Endothelial cell of umbilical vein (primary cell): ENCODE results near the gene ART3. TPM values are rescaled to one million over a fixed set of nuclear protein-coding genes. Genes with fewer than 3 reads are reported as not detected.

ENCODE experiments used
- BruUV-seq: library from RNA; stranded (reverse); fragments of 400-500 nt; replicated peaks from 2 replicates; lab custom pipeline; 2021; lab: Mats Ljungman, UMichigan
- CTCF ChIA-PET: fragments of 300-600, 350-600 bp; sonication (Branson Sonifier 250); formaldehyde crosslinking; loops from one replicate; lab custom pipeline; 2021; ENCODE audit warnings: antibody characterized with exemption, inconsistent platforms; lab: Charles Lee
- POLR2A ChIA-PET: fragments of 300-600, 350-600 bp; sonication (Branson Sonifier 250); formaldehyde crosslinking; loops from one replicate; lab custom pipeline; 2021; ENCODE audit warnings: antibody characterized with exemption, inconsistent platforms; lab: Charles Lee
- DNase-seq: peaks from one replicate; pipeline ENCODE4 v3.0.0-alpha.2; 2011; ENCODE audit warnings: low read depth, low spot score
- FAIRE-seq: peaks from 2 replicates; lab custom pipeline; 2011; peaks lifted over from hg19 to GRCh38; lab: Jason Lieb, UNC
- H2AFZ ChIP-seq: 2 replicates; pipeline ENCODE4 v1.6.0; 2012; ENCODE audit warnings: low read depth, low read length, control low read depth, inconsistent platforms
- H3K27ac ChIP-seq: 2 replicates; pipeline ENCODE4 v1.5.1; 2011; ENCODE audit warnings: low read depth, mild to moderate bottlenecking, control low read depth, low read length, moderate library complexity; ENCODE audit not compliant: insufficient read depth
- H3K27me3 ChIP-seq, 2 experiments: 2 replicates each; pipeline versions ENCODE4 v1.6.0 to v1.6.1; 2011; ENCODE audit warnings: low read length in 2 of 2, mixed read lengths in 1 of 2; ENCODE audit not compliant: control insufficient read depth in 2 of 2, insufficient read depth in 2 of 2
- H3K36me3 ChIP-seq, 2 experiments: 2 replicates in 1 of 2; 3 replicates in 1 of 2; pipeline ENCODE4 v1.5.1; 2011; ENCODE audit warnings: low read length in 2 of 2, mild to moderate bottlenecking in 1 of 2, moderate library complexity in 1 of 2; ENCODE audit not compliant: control insufficient read depth in 2 of 2, insufficient read depth in 2 of 2; ENCODE audit errors: extremely low read depth in 1 of 2
- H3K4me1 ChIP-seq: 3 replicates; pipeline ENCODE4 v1.5.1; 2011; ENCODE audit warnings: mild to moderate bottlenecking, low read length; ENCODE audit not compliant: control insufficient read depth, insufficient read depth; ENCODE audit errors: extremely low read depth
- H3K4me2 ChIP-seq: 2 replicates; pipeline ENCODE4 v1.6.1; 2011; ENCODE audit warnings: low read length, control low read depth, mixed read lengths; ENCODE audit not compliant: insufficient read depth
- H3K4me3 ChIP-seq, 3 experiments: fragments of 200-600 bp in 1 of 3; sonication (generic), shearing (Covaris generic) in 1 of 3; replicated peaks in 1 of 3; 2 replicates each; pipeline ENCODE4 v1.5.1; 2011 to 2016; ENCODE audit warnings: control low read depth in 3 of 3, low read length in 3 of 3, mild to moderate bottlenecking in 2 of 3, inconsistent platforms in 1 of 3, low read depth in 1 of 3, moderate library complexity in 1 of 3; ENCODE audit not compliant: insufficient read depth in 1 of 3
- H3K79me2 ChIP-seq: 2 replicates; pipeline ENCODE4 v1.6.0; 2012; ENCODE audit warnings: low read length, inconsistent platforms; ENCODE audit not compliant: control insufficient read depth, insufficient read depth
- H3K9ac ChIP-seq: replicated peaks from 2 replicates; pipeline ENCODE3; 2011; ENCODE audit warnings: low read length, control low read depth; ENCODE audit not compliant: insufficient read depth; ENCODE audit errors: extremely low read depth
- H3K9me1 ChIP-seq: replicated peaks from 3 replicates; pipeline ENCODE4 v1.6.0; 2011; ENCODE audit warnings: mild to moderate bottlenecking, low read length; ENCODE audit not compliant: control insufficient read depth, insufficient read depth; ENCODE audit errors: extremely low read depth
- H3K9me3 ChIP-seq: replicated peaks from 2 replicates; pipeline ENCODE4 v1.5.1; 2012; ENCODE audit warnings: low read length, inconsistent platforms; ENCODE audit not compliant: control insufficient read depth, insufficient read depth
- H4K20me1 ChIP-seq: replicated peaks from 2 replicates; pipeline ENCODE3; 2011; ENCODE audit warnings: mild to moderate bottlenecking, low read length; ENCODE audit not compliant: control insufficient read depth, insufficient read depth; ENCODE audit errors: extremely low read depth
- CTCF ChIP-seq, 2 donors: IDR thresholded peaks; 1 replicate in 1 of 2; 2 replicates in 1 of 2; pipeline ENCODE4 v1.5.1; 2011; ENCODE audit warnings: low read length in 2 of 2, mild to moderate bottlenecking in 2 of 2, moderate library complexity in 2 of 2, control low read depth in 1 of 2, inconsistent platforms in 1 of 2, low read depth in 1 of 2; ENCODE audit not compliant: insufficient read depth in 1 of 2; ENCODE audit errors: extremely low read depth in 1 of 2
- EZH2 ChIP-seq: IDR thresholded peaks from 2 replicates; pipeline ENCODE4 v1.6.1; 2012; ENCODE audit warnings: borderline replicate concordance, low read depth, mild to moderate bottlenecking, moderate library complexity, low read length, inconsistent platforms; ENCODE audit not compliant: severe bottlenecking
- FOS ChIP-seq: IDR thresholded peaks from 2 replicates; pipeline ENCODE4 v1.6.1; 2011; ENCODE audit warnings: mild to moderate bottlenecking, low read length, moderate library complexity, borderline replicate concordance; ENCODE audit not compliant: insufficient read depth
- GATA2 ChIP-seq: IDR thresholded peaks from 2 replicates; pipeline ENCODE4 v1.7.0; 2011; ENCODE audit warnings: low read depth, mild to moderate bottlenecking, moderate library complexity, mixed read lengths, low read length; ENCODE audit not compliant: insufficient read length, insufficient read depth
- JUN ChIP-seq: IDR thresholded peaks from 2 replicates; pipeline ENCODE4 v1.6.1; 2011; ENCODE audit warnings: borderline replicate concordance, low read depth; ENCODE audit not compliant: insufficient read length, insufficient read depth
- MYC ChIP-seq: IDR thresholded peaks from one replicate; pipeline ENCODE4 v1.6.1; 2011; ENCODE audit warnings: mild to moderate bottlenecking, low read depth, low read length
- POLR2A ChIP-seq: IDR thresholded peaks from 2 replicates; pipeline ENCODE4 v1.6.1; 2012; ENCODE audit warnings: low read depth, mild to moderate bottlenecking, control low read depth, low read length
- POLR2AphosphoS5 ChIP-seq: IDR thresholded peaks from 2 replicates; pipeline ENCODE4 v1.6.1; 2012; ENCODE audit warnings: low read depth, mild to moderate bottlenecking, control low read depth, low read length, moderate library complexity; ENCODE audit not compliant: insufficient read depth
- dilution Hi-C: fragments of 300-500 bp; cut with MboI; formaldehyde crosslinking; loops from one replicate; pipeline ENCODE4 v1.15.0; 2019; ENCODE audit warnings: low sequenced_read_pairs; ENCODE audit not compliant: extremely low pct_ligation_motif_present
- intact Hi-C: fragments of 100-400 bp; cut with micrococcal nuclease; formaldehyde crosslinking; loops from one replicate; pipeline ENCODE4 v1.10.0; 2022
- polyA plus RNA-seq, 4 experiments: library from polyadenylated mRNA; depleted of rRNA in 3 of 4; stranded (reverse) in 3 of 4; unstranded in 1 of 4; fragments of >200 nt; gene quantifications; 2 replicates each; pipeline versions ENCODE4 v1.2.1 to v1.2.3, GENCODE V29; 2011 to 2012; ENCODE audit warnings: missing spikeins in 1 of 4
- total RNA-seq: library from RNA; stranded (reverse); gene quantifications from 2 replicates; pipeline ENCODE4 v1.2.3, GENCODE V29; 2021
- TF ChIP-seq, protein P1 (sequence below): IDR thresholded peaks from 2 replicates; pipeline ENCODE4 v1.6.1; 2011; ENCODE audit not compliant: insufficient read depth, insufficient read length

ART3 gene
- total and polyA plus RNA-seq, 2 donors (not counting 3 experiments of a cell fraction or from before 2014, with no cell fraction given): not detected

- H4K20me1 ChIP-seq: no peaks in the 10 kb centered on the region
- intact Hi-C loops: no loop called here
- no peaks in the 10 kb centered on the region for H3K79me2 ChIP-seq
- ChIA-PET CTCF (no interaction called here), POLR2A (no interaction called here)
- no peak overlapping the region for H2AFZ ChIP-seq
- no peak overlapping the region for H3K27ac ChIP-seq
- H3K9ac ChIP-seq: no peak overlapping the region
- no peaks in the 10 kb centered on the region for H3K4me1 ChIP-seq
- H3K36me3 ChIP-seq: peaks cover 2 to 5% of the 10 kb centered on the region in 2 experiments
- H3K9me1 ChIP-seq: no peaks in the 10 kb centered on the region
- H3K9me3 ChIP-seq: no peaks in the 10 kb centered on the region
- no peaks in the 10 kb centered on the region for H3K27me3 ChIP-seq
- DNase-seq: no peak
- H3K4me2 ChIP-seq: no peak overlapping the region
- no peak overlapping the region for H3K4me3 ChIP-seq
- dilution Hi-C loops: no loop called here
- no peak for TF ChIP-seq CTCF (IDR thresholded peaks at IDR 0.05; ENCODE audit: extremely low read depth in 1 of 2, insufficient read depth in 1 of 2, low read depth in 1 of 2, low read length in 2 of 2)
- no peak for TF ChIP-seq POLR2AphosphoS5
- no peak for TF ChIP-seq JUN
- TF ChIP-seq, protein P1, sequence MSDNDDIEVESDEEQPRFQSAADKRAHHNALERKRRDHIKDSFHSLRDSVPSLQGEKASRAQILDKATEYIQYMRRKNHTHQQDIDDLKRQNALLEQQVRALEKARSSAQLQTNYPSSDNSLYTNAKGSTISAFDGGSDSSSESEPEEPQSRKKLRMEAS: no peak
- no peak for TF ChIP-seq POLR2A
- no peak for TF ChIP-seq MYC
- TF ChIP-seq FOS: no peak
- no peak for TF ChIP-seq EZH2
- no peak for TF ChIP-seq GATA2
- no TSS peak for BruUV-seq
- FAIRE-seq: no peak
Measured at GRCh38 chr4:76127754-76128153, 53.2 kb downstream of the ART3 start.
